SW480 (cell line): ENCODE measurements around the gene GRM3.
A peak's percentile ranks its signal among the peaks of the same experiment; 100 is the strongest.

Experiments
- DNase-seq: peaks from one replicate; pipeline ENCODE4 v3.0.0-alpha.2; 2016; ENCODE audit warnings: low spot score

Gene GRM3

DNA sequence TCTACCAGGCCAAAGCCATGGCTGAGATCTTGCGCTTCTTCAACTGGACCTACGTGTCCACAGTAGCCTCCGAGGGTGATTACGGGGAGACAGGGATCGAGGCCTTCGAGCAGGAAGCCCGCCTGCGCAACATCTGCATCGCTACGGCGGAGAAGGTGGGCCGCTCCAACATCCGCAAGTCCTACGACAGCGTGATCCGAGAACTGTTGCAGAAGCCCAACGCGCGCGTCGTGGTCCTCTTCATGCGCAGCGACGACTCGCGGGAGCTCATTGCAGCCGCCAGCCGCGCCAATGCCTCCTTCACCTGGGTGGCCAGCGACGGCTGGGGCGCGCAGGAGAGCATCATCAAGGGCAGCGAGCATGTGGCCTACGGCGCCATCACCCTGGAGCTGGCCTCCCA is 142.7 kb downstream of the GRM3 start:
- no peak for DNase-seq

DNA sequence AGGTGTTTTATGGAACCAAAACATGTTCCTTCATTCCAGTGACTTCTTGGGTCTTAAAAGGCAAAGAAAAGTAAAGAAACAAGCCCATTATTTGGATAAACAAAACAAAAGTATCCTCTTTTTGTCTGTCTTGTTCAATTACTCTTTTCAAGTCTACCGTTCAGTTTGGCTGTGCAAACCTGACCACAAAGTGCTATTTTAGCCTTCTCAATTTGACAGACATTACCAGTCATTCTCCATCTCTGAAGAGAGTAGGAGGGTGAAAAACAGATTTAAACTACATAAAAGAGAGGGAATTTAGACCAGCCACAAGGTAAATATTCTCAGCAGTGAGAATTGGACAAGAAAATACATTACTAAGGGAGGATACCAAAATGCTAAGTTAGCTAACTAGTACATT is 145.2 kb downstream of the GRM3 start:
- no peak for DNase-seq

DNA sequence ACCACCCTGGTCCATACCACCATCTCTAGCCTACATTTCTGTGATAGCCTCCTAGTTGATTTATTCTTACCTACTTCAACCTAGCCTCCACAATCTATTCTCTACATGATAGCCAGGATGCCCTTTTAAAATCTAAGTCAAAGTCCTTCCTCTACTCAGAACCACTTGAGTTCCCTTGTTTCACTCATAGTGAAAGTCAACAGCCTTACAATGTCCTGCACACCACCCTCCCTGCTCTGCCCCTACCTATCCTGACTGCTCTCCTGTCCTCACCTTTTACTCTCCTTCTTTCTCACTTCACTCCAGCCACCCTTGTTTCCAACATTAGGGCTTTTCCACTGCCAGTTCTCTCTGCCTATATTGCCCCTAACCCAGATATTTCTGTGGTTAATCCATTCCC is 146.7 kb downstream of the GRM3 start:
- DNase-seq = no peak

DNA sequence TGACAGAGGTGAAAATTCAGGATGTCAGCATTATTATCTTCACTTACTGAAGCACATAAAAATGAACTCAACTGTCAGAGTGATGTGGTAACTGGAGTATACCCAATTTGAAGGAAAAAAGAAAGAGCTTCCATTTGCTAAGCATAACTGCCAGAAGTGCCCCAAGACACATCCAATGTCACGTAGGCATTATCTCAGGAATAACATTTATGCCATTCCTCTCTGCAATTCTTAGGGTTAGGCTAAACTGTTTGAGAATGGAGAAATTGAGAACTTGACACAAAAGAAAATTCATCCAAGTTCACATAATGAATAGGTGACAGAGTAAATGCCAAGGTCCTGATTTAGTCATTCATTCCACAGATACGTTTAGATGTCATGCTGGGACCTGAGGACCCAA is 148.6 kb downstream of the GRM3 start:
- no peak for DNase-seq

DNA sequence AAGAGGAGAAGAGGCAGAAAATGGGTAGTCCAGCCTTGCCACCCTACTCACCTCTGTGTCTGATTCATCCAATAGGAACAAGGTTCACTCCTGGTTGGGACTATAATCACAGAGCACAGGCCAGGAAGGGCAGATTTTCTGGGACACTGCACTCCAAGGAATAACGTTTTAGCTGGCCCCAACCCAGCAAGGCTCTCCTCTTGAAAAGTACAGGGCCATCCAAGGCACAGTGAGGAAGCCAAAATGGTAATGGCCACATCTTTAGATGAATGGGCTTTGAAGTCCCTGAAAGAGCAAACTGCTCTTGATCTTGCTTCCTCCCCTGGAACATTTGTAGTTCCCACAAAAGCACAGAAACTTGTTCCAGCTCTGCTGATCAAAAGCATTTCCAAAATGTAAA is 149.4 kb downstream of the GRM3 start:
- DNase-seq = no peak

DNA sequence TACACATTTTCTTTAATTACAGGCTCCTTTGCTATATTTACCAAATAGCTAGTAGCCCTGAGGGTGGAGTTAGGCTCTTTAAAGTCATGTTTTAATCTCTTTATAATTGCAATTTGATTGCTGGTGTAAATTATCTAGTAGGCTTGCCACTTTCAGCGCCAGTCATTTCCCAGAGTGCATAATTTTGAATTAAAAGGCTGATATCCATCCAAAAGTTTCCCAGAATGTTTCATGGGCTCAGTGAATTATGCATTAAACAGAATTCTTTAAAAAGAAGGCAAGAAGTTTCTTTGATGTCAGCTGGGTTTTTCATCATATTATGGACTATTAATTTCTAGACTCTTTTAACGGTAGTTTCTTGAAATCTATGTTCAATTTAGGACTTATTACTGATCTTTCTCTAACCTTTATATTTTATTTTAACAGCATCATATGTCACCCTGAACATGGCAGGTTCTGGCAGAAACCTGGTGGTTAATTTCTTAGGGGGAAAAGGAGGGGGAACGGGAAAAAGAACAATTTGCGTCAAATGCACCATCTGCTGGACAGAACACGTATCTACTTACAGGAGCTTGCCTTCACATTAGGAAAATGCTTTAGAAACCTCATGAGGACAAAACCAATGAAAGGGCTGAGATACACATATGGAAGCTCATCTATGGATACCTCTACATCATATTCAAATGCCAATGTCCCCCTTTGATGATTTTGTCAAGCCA is 171.1 kb downstream of the GRM3 start:
- peak; percentile 45 for DNase-seq

DNA sequence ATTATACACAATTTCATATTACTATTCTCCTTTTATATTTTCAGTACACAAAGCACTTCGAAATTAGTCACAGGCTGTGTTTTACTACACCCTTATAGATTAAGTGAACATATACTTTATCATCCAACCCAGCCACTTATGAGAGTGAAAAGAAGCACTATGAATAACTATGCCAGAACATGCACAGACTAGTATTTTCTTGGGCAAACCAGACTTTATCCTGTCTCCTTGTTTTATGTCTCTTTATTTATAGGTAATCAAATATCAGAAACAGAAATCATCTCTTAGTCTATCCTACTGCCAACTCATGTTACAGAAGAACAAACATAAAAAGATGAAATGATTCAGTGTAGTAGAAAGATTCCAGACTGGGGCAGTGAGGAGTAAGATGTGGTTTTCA is 171.8 kb downstream of the GRM3 start:
- DNase-seq = no peak

DNA sequence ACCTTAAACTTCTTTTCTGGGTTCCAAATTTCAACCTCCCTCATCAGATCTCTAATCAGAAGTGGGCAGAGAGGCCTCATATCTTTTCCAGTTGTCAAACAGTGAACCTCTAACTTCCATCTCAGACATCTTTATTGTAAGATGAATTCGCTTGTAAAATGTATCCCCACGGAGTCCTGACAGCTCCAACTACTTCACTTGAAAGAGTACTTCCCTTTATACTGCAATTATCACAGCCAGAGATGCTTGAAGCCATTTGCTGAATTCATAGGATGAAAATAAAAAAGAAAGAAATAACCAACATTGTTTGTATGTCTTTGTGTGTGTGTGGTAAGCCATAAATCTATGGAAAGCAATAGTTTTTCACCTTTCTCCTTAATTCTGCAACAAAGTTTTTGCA is 175.2 kb downstream of the GRM3 start:
- no peak for DNase-seq

DNA sequence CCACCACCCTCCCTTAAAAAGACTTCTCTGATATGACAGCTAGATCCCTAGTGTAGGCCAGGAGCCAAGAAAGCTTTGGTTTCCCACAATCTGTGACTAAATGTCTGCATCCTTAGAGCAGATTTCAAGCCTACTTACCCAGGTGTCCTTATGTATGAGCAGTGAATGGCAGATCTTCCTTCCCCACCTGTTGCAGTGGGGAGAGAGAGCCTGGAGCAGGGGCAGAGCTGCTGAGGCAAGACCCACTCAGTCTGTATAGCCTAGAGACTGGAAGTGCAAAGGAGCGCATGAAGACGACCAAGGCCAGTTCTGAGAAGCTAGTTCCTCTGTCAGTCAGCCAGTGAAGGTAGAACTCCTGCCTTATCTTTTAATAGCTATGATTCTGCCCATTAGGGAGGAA is 180.1 kb downstream of the GRM3 start:
- DNase-seq = no peak

DNA sequence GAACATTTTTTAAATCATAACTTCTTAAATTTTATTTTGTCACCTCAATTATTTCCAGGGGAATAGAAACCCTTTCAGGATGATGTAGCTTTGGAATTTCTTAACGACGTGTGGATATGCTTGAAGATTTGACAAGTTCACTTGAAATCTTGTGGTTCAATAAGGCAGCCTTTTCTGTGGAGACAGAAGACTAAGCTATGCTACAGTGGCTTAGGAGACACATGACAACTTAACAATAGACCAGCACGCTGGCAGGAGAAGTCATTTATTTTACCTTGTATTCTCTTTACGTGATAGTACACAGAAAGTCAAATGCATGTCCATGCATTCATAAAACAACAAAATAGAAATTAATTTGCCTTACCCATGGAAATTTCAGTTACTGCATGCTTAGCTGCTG is 181.6 kb downstream of the GRM3 start:
- DNase-seq = no peak

DNA sequence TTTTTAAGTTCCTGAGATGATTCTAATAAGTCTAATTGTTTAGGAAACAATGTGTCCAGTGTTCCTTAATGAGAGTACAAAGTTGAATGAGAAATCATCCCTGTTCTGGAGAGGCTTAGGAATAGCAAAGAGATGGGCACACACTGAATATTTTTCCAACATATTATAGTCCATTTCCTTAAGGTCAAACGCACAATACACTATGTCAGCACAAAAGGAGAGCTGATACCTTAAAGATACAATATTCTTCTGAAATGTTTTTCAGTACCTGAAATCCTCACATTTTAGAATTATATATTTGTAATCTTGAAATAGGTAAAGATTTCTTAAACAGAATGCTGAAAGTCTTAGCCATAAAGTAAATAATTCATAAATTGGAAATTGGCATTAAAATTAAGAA is 183.2 kb downstream of the GRM3 start:
- DNase-seq = no peak

DNA sequence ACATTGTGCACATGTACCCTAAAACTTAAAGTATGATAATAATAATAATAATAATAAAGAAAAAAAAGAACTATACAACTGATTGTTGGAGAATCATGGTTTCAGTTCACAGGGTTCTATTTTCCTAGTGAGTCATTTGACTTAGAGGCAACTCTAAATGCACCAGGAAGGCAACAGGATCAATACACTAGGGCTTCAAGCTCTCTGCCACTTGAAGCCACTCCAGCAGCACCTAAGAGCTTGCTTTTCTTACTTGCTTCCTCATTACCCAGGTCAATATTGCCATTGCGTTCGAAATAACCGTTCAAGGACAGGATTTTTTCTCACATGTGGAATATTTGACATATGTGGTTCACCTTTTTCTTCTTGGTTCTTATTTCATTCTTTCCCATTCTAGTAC is 189.7 kb downstream of the GRM3 start:
- no peak for DNase-seq

DNA sequence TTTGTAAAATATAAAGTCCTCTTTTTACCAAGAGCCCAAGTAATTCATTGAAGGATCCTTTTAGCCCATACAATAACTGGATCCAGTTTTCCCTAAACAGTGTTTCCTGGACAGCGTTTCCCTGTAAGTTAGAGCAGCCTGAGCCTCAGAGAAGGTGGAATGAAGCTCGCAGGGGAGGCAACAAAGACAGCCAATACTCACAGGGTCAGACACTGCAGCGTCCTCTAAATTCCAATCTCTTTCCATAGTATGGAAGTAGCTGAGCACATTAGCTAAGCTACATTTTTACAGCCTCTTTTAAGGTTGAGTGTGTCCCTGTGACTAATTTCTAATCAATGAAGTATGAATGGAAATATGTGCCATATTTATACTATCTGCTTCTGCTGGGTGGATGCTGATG is 193.5 kb downstream of the GRM3 start:
- DNase-seq = no peak

DNA sequence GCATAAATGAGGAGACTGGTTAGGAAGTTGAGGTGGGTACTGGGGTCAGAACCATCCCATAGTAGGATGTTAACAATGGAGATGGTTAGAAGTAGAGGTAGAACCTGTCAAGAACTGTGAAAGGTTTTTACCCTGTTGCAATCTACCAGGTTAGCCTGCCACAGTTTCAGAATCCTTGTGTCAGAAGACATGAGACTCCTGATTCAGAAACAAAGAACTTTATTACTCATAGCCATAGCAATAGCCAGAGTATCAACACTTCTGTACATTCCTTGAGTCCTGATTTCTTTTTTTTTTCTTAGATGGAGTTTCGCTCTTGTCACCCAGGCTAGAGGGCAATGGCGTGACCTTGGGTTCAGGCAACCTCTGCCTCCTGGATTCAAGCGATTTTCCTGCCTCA is 200.9 kb downstream of the GRM3 start:
- no peak for DNase-seq

DNA sequence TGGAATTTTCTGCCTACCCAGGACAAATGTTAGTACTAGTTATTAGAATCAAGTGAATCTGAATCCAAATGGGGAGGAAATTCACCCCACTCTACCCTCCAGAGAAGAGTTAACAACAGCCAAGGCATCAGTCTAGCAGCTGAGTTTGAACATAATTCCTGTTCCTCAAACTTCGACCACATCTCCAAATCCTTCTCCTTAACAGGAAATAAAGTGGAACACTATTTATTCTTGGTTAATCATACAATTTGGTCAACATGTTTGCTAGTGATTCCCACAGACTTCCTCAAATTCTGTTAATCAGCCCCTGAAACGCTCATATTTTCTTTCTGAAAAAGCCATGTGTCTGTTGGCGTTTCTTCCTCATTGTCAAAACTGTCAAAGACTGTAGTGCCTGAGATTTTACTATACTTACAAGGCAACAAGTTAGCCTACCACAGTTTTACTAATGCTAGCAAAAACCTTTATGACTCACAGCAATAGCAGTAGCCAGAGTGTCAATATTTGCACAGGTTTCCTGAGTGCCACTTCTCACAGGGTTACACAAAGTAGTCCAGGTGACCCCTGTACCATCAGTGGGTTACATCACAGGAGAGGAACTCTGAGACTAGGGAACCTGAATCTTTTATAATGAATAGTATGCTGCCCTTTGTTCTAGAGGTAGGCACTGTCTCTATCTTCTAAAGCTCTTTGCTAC is 202.9 kb downstream of the GRM3 start:
- DNase-seq = peak; percentile 80

DNA sequence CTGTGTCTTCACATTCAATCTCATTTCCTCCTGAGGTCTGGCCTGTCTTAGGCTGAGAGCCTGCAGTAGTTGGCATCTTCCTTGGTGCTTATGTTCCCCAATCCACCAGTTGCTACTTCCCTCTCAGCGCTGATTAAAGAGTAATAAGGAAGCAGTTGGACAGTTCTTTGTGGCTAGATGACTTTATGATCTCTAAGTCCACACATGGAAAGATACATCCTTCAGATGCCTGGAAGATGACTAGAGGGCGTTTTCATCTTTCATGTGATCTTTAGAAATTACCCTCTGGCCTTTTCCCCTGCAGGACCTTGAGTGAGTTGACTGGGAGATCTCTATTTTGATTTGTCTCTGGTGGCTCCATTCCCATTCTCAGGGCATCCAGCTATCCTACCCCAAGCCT is 204.5 kb downstream of the GRM3 start:
- DNase-seq = no peak

DNA sequence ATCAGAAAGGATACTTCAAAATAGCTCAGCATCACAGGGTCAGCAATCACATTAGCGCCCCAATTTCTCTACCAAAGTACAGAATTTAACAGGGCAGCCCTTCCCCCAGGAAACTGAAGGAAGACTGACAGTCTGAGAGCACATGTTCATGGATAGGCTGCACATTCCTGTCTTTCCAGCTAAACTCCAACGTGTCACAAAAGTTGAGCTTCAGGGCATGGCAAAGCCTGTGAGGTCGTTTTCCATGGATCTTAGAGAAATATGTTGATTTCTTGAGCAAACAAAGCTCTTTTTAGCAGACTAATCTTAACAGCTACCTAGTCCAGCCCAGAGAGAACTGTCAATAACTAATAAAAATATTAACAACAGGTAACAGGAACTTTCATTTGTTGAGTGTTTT is 207.9 kb downstream of the GRM3 start:
- no peak for DNase-seq

DNA sequence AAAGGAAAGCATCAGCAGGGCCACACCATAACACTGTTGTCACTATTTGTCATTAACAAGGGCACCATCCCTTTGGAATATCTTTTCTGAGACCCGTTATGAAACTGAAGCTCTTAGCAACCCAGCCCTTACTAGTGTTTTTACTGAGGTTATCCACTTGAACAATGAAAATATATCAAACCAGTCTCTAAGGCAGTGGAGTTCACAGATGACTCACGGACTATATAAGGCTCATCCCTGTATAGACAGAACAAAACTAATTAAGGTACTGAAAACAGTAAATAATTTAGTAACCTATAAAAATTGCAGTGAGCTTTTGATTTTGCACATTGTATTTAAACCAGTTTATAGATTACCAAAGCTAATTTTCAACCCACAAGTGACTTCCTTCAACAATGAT is 219.7 kb downstream of the GRM3 start:
- no peak for DNase-seq

DNA sequence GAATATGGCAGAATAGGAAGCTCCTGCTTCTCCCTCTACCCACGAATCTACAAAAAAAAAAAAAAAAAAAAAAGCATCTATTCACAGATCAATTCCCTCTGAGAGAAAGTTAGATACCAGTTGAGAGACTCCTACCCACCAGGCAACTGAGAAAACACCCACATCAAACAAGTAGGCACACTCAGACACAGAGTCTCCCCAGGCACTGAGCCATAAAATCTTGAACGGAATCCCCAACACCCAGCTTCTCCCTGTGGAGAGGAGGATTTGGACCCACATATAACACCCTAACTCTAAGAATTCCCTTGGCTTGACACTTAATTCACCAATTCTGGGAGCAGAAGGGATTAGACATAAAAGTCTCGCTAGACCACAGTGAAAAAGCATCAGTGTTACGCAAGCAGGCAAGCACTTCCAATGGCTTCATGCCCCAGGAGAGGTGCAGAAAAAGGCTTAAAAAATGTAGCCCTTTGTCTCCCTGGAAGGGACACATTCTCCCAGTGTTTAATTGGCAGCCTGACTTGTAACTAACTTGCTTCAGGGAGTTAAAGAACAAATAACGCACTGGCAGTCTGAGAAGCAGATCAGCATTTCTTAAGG is 223.6 kb downstream of the GRM3 start:
- no peak for DNase-seq

DNA sequence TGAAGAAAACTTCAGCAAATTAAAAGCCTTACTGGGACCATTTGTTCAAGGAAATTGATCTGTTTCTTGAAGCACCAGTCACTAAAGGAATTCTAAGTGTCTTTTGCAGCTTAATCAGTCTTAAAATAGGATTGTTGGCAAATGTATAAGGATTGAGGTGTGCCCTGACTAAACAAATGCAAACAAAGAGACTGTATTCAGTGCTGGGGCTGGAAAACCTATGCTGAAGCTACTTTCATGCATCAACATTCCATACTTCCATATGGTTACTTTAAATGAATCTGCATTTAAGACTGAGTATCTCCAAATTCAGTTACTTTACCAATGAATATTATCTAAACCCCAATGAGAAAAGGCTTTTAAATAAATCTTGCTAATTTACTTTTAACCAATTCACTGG is 232.4 kb downstream of the GRM3 start:
- DNase-seq = no peak

DNA sequence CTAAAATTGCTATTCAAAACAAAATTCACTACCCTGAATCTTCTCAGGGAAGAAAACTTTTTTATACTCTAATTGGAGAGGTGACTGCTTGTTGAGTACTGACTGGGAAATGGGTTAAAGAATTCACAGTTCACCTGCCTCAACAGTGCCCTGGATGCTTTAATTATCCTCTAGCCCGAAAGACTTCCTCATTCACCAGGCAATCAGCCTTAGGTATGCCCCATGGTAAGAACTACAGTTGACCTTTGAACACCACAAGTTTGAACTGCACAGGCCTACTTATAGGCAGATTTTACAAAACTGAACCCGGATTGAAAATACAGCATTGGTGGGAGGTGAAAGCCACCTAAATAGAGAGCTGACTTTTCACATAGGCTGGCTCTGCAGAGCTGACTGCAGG is 240.4 kb downstream of the GRM3 start:
- no peak for DNase-seq

DNA sequence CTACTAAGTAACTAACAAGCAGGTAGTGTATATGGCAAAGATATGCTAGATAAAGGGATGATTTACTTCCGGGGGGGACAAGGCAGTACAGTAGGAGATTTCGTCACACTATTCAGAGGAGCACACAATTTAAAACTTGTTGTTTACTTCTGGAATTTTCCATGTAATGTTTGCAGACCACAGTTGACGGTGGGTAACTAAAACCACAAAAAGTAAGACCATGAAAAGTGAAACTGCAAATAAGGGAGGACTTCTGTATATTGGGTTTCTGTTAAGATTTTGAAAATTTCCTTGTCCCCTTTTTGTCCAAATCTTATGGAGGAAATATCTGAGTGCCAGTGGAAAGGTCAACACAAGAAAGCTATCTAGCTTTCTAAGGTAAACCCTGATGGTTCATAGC is 245.8 kb downstream of the GRM3 start:
- DNase-seq = no peak

DNA sequence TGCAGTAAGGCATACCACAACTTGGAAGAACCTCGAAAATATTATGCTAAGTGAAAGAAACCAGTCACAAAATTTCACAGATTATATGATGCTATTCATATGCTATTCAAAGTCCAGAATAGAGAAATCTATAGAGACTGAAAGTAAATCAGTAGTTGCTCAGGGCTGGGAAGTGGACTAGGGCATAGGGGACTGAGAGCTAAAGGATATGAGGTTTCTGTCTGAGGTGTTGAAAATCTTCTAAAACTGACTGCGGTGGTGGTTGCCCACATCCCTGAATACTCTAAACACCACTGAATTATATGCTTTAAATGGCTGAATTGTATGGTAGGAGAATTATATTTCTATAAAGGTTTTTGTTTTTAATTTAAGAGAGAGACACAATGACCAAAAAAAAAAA is 254.5 kb downstream of the GRM3 start:
- DNase-seq = no peak

DNA sequence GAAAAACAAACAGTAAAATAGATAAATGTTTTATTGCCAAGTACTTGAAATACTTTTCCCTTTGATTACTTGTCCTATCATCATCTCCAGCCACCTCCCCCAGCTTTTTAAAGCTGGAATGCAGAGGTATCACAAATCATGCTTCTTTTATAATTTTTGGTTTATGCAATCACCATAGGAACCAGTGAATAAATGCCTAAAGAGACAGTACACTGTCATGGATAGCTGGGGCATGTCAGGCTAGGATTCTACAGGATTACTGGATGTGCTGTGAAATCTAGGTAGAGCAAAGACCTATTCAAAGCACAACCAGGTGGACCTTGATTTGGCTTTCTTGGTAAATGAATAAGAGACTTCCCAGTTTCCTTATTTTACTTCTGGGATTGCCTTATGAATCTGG is 257.2 kb downstream of the GRM3 start:
- DNase-seq = no peak
